Duodenal mucosa (tissue), 2 donors: Measurements from ENCODE around the gene LRRC74A.

Experiments used
- H3K27ac ChIP-seq: one replicate; pipeline ENCODE4 v1.7.0; 2013; ENCODE audit warnings: low read depth, low read length
- H3K27me3 ChIP-seq, 2 donors: one replicate each; pipeline ENCODE4 v1.7.0; 2013; ENCODE audit warnings: low read length in 2 of 2, control low read depth in 1 of 2; ENCODE audit not compliant: insufficient read depth in 2 of 2, control insufficient read depth in 1 of 2
- H3K36me3 ChIP-seq, 2 donors: one replicate each; pipeline ENCODE4 v1.7.0; 2013; ENCODE audit warnings: low read length in 2 of 2, control low read depth in 1 of 2; ENCODE audit not compliant: insufficient read depth in 2 of 2, control insufficient read depth in 1 of 2
- H3K4me1 ChIP-seq, 2 donors: one replicate each; pipeline ENCODE4 v1.7.0; 2013; ENCODE audit warnings: low read length in 2 of 2, control low read depth in 1 of 2; ENCODE audit not compliant: insufficient read depth in 2 of 2, control insufficient read depth in 1 of 2
- H3K4me3 ChIP-seq, 2 donors: one replicate each; pipeline ENCODE4 v1.7.0; 2013; ENCODE audit warnings: low read length in 2 of 2, low read depth in 1 of 2
- H3K9ac ChIP-seq, 2 donors: one replicate each; pipeline ENCODE4 v1.7.0; 2013; ENCODE audit warnings: low read length in 2 of 2, low read depth in 1 of 2
- H3K9me3 ChIP-seq, 2 donors: one replicate each; pipeline ENCODE4 v1.7.0; 2013; ENCODE audit warnings: low read length in 2 of 2, control low read depth in 1 of 2; ENCODE audit not compliant: control insufficient read depth in 1 of 2

LRRC74A gene

DNA sequence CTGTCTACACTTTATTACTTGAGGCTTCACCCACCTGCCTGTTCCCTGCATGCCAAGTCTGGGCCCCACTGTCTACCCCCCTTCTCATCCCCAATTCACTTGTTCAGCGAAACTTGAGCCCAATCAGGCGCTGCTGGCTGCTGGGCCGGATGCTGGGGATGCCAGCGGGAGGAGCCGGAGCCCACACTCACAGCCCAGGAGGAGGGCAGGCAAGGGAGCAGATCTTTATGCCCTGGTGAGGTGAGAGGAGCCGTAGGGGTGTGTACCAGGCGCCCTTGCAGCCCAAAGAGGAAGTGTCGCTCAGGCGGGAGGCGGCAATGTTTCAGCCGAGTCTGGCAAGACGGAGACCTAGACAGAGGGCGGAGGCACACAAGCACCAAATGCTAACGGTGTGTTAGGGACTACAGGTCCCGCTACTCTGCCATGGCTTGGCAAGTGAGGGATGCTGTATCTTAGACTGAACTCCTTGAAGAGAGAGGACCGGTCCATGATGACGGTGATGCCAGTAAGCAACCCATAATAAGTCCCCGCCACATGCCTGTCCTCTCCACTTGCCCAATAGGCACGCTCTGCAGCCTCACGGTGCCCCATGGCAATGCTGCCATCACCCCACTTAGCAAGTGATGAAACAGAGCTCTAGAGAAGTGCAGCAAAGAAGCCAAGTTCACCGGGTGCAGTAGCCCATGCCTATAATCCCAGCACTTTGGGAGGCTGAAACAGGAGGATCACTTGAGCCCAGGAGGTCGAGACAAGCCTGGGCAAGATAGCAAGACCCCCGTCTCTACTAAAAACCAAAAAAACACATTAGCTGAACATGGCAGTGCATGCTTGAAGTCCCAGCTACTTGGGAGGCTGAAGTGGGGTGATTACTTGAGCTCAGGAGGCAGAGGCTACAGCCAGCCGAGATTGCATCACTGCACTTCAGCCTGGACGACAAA is 41.6 kb downstream of the LRRC74A start:
- Histone ChIP-seq H3K27me3 (peaks cover 0 to 3% of the 10 kb centered on the region in 2 donors), H3K36me3 (no peaks in the 10 kb centered on the region), H3K9ac (no peak overlapping the region), H3K9me3 (no peaks in the 10 kb centered on the region), H3K4me3 (no peak overlapping the region), H3K27ac (no peak overlapping the region), H3K4me1 (no peaks in the 10 kb centered on the region)

DNA sequence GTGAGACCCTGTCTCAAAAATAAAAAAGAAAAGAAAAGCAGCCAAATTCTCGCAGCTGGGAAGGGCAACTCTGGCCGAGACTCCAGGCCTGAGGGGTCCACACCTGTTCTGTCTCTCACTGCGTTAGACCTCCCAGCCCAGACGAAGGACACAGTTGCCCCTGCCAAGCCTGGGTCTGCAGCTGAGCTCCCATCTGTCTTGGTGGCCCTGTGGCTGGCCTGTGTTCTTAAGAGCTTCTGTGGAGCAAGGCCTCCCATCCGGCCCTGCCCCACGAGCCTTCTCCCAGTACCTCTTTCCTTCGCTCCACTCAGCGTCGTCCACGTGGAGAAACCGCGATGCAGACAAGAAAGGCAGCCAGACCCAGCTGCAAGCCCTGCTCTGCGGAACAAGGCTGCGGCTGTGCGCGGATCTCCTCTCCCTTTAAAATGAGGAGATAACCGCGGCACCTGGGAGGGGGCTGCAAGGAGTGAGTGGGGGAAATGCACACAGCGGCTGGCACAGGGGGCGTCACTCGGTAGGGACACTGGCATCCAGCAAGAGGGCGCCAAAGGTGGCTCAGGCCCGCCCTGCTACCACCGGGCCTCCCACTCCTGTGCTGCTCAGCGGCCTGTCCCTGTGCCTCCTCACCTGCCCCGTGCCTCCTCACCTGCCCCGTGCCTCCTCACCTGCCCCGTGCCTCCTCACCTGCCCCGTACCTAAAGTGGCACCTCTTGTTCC is 42.4 kb downstream of the LRRC74A start:
- Histone ChIP-seq H3K27ac (no peak overlapping the region), H3K4me3 (no peak overlapping the region), H3K4me1 (no peaks in the 10 kb centered on the region), H3K27me3 (peaks cover 0 to 3% of the 10 kb centered on the region in 2 donors), H3K9ac (no peak overlapping the region), H3K9me3 (no peaks in the 10 kb centered on the region), H3K36me3 (no peaks in the 10 kb centered on the region)

DNA sequence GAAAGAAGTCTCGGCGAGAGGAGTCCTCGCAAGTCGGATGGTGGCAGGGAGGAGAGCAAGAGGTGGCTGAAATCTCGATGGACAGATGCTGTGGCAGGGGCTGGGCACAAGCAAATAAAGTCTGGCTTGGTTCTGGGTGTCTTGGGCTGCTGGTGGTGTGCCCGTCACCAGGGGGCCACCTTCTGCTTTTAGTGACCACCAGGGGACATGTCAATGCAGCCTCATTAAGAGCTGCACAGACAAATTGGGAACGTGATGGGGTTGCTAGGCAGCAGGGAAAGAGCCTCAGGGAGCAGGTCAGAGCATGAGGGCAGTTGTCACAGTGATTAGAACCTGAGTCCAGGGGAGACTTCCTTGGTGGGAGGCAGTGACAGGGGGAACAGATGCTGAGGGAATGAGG is 44.0 kb downstream of the LRRC74A start:
- Histone ChIP-seq H3K4me1 (no peaks in the 10 kb centered on the region), H3K4me3 (no peak overlapping the region), H3K36me3 (no peaks in the 10 kb centered on the region), H3K27me3 (peaks cover 0 to 3% of the 10 kb centered on the region in 2 donors), H3K9ac (no peak overlapping the region), H3K27ac (no peak overlapping the region), H3K9me3 (no peaks in the 10 kb centered on the region)

DNA sequence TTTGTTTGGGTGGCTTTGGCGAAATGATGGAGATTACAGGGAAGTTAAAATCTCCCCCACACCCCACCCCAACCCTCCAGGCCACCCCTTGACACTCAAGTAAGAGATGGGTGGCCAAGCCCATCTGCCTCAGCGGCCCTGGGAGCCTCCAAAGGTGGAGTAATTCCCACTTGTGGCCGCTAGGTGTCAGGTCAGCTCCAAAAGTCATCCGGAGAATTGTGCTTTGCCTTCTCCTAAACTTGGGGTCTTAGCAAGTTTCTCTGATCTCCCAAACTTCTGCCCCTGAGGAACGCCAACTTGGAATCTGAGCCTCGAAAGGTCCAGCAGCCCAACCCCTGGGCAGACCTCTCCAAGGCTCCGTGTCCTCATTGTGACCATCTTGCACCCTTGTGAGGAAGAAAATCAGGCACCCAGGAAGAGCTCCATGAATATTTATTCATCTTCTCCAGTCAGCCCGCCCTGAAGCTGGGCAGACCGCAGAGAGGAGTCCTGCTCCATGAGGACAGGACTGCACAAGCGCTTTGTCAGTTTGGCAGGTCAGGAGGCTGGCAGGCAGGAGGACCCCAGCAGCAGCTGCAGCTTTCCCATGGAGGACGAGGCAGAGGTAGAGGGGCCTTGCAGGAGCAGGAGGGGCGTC is 46.7 kb downstream of the LRRC74A start:
- H3K36me3 ChIP-seq = no peaks in the 10 kb centered on the region
- H3K9me3 ChIP-seq = no peaks in the 10 kb centered on the region
- peaks cover 0 to 3% of the 10 kb centered on the region in 2 donors for H3K27me3 ChIP-seq
- H3K4me3 ChIP-seq = no peak overlapping the region
- no peak overlapping the region for H3K27ac ChIP-seq
- no peak overlapping the region for H3K9ac ChIP-seq
- H3K4me1 ChIP-seq = no peaks in the 10 kb centered on the region

DNA sequence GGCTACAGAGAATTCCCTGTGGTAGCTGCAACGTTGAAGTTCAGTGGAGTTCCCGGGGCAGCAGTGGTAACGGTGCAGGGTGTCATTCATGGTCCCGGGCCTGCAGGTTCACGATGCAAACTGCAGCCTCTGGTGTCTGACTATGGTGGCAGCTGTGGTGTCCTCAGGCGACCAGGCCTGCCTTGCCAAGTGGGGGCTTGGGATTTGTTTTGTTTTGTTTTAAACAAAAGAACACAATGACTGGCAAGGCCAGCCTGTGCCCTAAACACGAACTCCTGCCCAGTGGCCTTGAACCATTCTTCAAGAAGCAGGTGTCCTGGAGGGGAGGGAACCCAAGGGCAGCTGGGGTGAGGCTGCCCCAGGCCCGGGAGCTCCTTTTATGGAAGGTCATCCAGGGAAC is 48.5 kb downstream of the LRRC74A start:
- H3K4me1 ChIP-seq = no peaks in the 10 kb centered on the region
- H3K9me3 ChIP-seq = no peaks in the 10 kb centered on the region
- no peak overlapping the region for H3K27ac ChIP-seq
- H3K36me3 ChIP-seq = no peaks in the 10 kb centered on the region
- H3K27me3 ChIP-seq = peaks cover 0 to 3% of the 10 kb centered on the region in 2 donors
- H3K4me3 ChIP-seq = no peak overlapping the region
- no peak overlapping the region for H3K9ac ChIP-seq

DNA sequence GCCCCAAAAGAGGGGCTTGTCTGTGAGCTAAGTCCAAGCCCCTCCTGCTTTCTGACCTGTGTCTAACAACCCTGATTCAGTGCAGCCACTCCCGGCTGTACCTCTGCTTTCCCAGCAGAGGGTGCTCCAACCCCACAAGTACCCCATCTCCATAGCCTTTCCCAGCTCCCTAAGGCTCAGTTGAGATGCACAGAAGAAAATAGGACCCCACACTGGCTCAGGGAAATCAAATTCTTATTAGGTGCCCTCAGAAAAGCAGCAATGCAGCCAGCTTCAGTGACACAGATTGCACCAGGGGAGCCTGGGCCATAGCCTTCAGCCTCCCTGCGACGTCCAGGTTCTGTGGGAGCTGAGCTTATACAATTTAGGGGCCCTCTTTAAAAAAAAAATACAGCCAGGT is 49.9 kb downstream of the LRRC74A start:
- Histone ChIP-seq H3K27ac (no peak overlapping the region), H3K9ac (no peak overlapping the region), H3K4me3 (no peak overlapping the region), H3K36me3 (no peaks in the 10 kb centered on the region), H3K4me1 (no peaks in the 10 kb centered on the region), H3K9me3 (no peaks in the 10 kb centered on the region), H3K27me3 (peaks cover 0 to 3% of the 10 kb centered on the region in 2 donors)

DNA sequence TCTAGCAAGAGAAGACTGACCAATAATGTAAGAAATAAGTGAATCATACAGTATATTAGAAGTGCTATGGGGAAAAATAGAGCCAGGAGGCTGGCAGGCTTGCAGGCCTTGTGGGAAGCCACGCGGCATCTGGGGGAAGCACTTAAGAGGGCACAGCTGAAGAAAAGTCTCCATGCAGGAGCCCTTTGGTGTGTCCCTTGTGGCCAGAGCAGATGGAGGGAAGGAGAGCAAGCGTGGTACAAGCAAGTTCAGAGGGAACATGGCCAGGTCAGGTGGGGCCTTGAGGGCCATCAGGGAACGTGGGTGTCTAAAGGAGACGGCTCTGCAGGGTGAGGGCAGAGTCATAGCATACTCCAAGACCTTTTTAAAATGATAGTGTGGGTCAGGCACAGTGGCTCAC is 51.7 kb downstream of the LRRC74A start:
- no peaks in the 10 kb centered on the region for H3K4me1 ChIP-seq
- H3K9ac ChIP-seq = no peak overlapping the region
- H3K36me3 ChIP-seq = no peaks in the 10 kb centered on the region
- no peak overlapping the region for H3K4me3 ChIP-seq
- peaks cover 0 to 3% of the 10 kb centered on the region in 2 donors for H3K27me3 ChIP-seq
- H3K27ac ChIP-seq = no peak overlapping the region
- no peaks in the 10 kb centered on the region for H3K9me3 ChIP-seq

DNA sequence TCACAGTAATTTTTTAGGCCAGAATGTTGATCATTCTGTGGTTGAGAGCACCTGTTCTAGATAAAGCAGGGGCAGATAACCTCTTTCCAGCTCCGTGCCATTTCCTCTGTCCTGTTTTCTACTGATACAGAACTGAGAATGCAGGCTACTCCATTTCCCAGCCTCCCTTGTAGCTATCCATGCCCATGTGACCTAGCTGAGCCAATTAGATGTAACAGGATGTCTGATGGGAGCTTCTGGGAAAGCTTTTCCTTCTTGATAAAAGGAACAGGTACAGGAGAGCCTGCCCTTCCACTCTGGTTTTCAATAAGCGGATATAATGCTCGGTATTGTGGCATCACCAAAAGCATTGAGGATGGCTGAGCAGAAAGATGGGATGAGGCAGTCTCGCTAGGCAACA is 54.2 kb downstream of the LRRC74A start:
- no peak overlapping the region for H3K9ac ChIP-seq
- no peaks in the 10 kb centered on the region for H3K4me1 ChIP-seq
- H3K27me3 ChIP-seq = peaks cover 0 to 3% of the 10 kb centered on the region in 2 donors
- H3K9me3 ChIP-seq = no peaks in the 10 kb centered on the region
- no peak overlapping the region for H3K4me3 ChIP-seq
- no peaks in the 10 kb centered on the region for H3K36me3 ChIP-seq
- H3K27ac ChIP-seq = no peak overlapping the region

DNA sequence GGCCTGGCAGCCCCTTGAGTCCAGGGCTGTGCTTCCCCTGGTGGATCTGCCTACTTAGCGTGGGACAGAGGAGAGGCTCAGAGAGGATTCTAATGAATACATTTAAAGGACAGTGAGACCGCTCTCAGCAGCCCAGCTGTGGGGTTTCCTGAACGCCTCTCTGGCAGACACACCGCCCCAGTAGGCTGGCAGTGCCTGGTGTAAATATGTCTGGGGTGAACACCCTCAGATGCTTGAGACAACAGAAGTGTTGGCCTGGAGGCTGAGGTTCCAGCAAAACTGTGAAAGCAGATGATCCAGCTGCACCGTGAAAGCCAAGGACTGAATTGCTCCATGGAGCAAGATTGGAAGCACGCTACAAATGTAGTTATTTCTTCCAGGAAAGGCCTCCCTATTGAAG is 55.1 kb downstream of the LRRC74A start:
- H3K27ac ChIP-seq = no peak overlapping the region
- H3K9me3 ChIP-seq = no peaks in the 10 kb centered on the region
- no peaks in the 10 kb centered on the region for H3K36me3 ChIP-seq
- no peak overlapping the region for H3K9ac ChIP-seq
- no peaks in the 10 kb centered on the region for H3K4me1 ChIP-seq
- H3K27me3 ChIP-seq = peaks cover 0 to 3% of the 10 kb centered on the region in 2 donors
- no peak overlapping the region for H3K4me3 ChIP-seq

DNA sequence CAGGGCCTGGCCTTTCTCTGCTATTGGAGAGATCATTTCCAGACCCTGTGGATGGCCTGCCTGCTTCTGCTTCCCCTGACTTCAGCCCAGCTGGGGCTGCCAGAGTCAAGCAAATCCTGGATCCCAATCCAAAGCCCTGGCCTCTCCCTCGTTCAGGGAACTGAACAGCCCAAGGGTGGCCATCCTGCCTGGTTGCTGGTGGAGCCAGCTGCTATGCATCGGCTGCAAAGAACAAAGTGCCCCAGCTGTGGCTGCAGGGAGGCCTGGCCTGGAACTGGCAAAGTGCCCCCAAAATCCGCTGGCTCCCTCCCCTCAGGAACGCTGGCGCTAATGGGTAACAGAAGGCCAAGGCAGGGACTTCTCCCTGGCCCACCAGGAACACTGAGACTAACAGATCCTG is 56.4 kb downstream of the LRRC74A start:
- H3K9me3 ChIP-seq = no peaks in the 10 kb centered on the region
- no peaks in the 10 kb centered on the region for H3K36me3 ChIP-seq
- H3K4me3 ChIP-seq = no peak overlapping the region
- H3K27ac ChIP-seq = no peak overlapping the region
- no peaks in the 10 kb centered on the region for H3K4me1 ChIP-seq
- H3K9ac ChIP-seq = no peak overlapping the region
- H3K27me3 ChIP-seq = peaks cover 0 to 3% of the 10 kb centered on the region in 2 donors
